Aorta (tissue), 5 donors: ENCODE results near the gene DPYSL4. TPM values are rescaled to one million over a fixed set of nuclear protein-coding genes. Genes with fewer than 3 reads are reported as not detected.

Experiments
- ATAC-seq: fragments of 200-7000 bp; cut with Tn5 transposase; one replicate; pipeline ENCODE4 v1.9.1; 2022; ENCODE audit warnings: moderate library complexity; ENCODE audit not compliant: low FRiP score
- DNase-seq, 2 donors: peaks; one replicate each; pipeline ENCODE4 v3.0.0-alpha.2; 2020
- H3K27ac ChIP-seq, 2 donors: one replicate each; pipeline ENCODE4 v1.5.1; 2013; ENCODE audit warnings: low read length in 2 of 2, mild to moderate bottlenecking in 2 of 2, moderate library complexity in 2 of 2, control low read depth in 1 of 2, inconsistent platforms in 1 of 2, low read depth in 1 of 2
- H3K27me3 ChIP-seq, 2 donors: one replicate each; pipeline ENCODE4 v1.6.1; 2013; ENCODE audit warnings: control low read depth in 1 of 2, low read length in 1 of 2, mild to moderate bottlenecking in 1 of 2, moderate library complexity in 1 of 2; ENCODE audit not compliant: insufficient read depth in 2 of 2, control insufficient read depth in 1 of 2
- H3K36me3 ChIP-seq, 2 donors: one replicate each; pipeline ENCODE4 v1.6.1; 2013; ENCODE audit warnings: control low read depth in 1 of 2, low read length in 1 of 2, mild to moderate bottlenecking in 1 of 2; ENCODE audit not compliant: insufficient read depth in 2 of 2, control insufficient read depth in 1 of 2
- H3K4me1 ChIP-seq, 2 donors: one replicate each; pipeline ENCODE4 v1.6.1; 2013; ENCODE audit warnings: low read length in 2 of 2, control low read depth in 1 of 2, mild to moderate bottlenecking in 1 of 2, moderate library complexity in 1 of 2; ENCODE audit not compliant: insufficient read depth in 2 of 2, control insufficient read depth in 1 of 2
- H3K4me3 ChIP-seq, 2 donors: one replicate each; pipeline ENCODE4 v1.5.1; 2013; ENCODE audit warnings: low read length in 2 of 2, control low read depth in 1 of 2, mild to moderate bottlenecking in 1 of 2
- H3K9me3 ChIP-seq: one replicate; pipeline ENCODE4 v1.6.1; 2013; ENCODE audit warnings: mild to moderate bottlenecking, low read length; ENCODE audit not compliant: control insufficient read depth
- WGBS, 2 donors: extraction: QIAGEN DNeasy Blood & Tissue Kit; methylation state at CpG; one replicate each; pipeline ENCODE4 v1.1.7; 2013; 5-methylcytosine and 5-hydroxymethylcytosine counted together
- intact Hi-C, 2 donors: fragments of 100-400 bp; cut with DNase I; formaldehyde crosslinking; loops; one replicate each; pipeline versions ENCODE4 v1.14.2 to v1.15.0; 2022
- polyA plus RNA-seq, 2 donors: library from polyadenylated mRNA; stranded (reverse); fragments of 200-250 nt; gene quantifications; one replicate each; pipeline ENCODE4 v1.2.3, GENCODE V29; 2013
- total RNA-seq, 2 donors: library from RNA; stranded (reverse); fragmentation: NEBNext Ultra II Directional; extraction: Animal tissue kit (Norgen Biotek cat#: 25700); gene quantifications; one replicate each; pipeline ENCODE4 v1.2.1, GENCODE V29; 2021
- donor health status: healthy with polysubstance abuse.
- donor health status: Bipolar disorder and iron deficiency.
- donor health status: DM: no; HTN: no; CAD: no.
- donor health status: DM: no; HTN: no; CAD: no.
- donor health status: DM: yes; HTN: yes; CAD: no.

The DPYSL4 gene
- total and polyA plus RNA-seq, 4 donors, result 0.84 to 1.4 (median 0.95) TPM; not detected in 1

DNA sequence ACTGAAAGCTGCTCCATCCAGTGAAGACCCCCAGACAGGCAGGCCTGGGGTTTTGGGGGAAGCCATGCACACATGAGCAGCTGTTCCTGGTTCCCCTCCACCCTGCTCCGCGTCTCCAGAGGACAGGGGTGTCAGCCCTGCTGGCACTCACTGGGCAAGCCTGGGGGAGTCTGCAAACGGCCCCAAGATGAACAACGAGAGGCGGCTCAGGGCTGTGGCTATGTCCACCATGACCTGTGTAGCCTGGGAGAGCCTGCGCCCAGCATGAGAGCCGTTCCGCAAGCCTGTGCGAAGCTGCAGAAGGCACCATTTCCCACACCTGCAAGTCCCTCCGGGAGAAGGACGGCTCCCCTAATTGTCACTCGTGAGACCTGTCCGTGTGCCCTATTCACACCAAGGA, 59.5 kb downstream of the DPYSL4 start:
- no peak overlapping the region for H3K27ac ChIP-seq
- no peaks in the 10 kb centered on the region for H3K27me3 ChIP-seq
- no peaks in the 10 kb centered on the region for H3K36me3 ChIP-seq
- H3K4me3 ChIP-seq, result no peak overlapping the region
- intact Hi-C loops, result no loop called here
- no peaks in the 10 kb centered on the region for H3K9me3 ChIP-seq
- ATAC-seq (no peak), DNase-seq (no peak)
- no peaks in the 10 kb centered on the region for H3K4me1 ChIP-seq
- WGBS, 2 donors, result 89 to 90% methylated on average over 13 of the region's 13 CpGs

DNA sequence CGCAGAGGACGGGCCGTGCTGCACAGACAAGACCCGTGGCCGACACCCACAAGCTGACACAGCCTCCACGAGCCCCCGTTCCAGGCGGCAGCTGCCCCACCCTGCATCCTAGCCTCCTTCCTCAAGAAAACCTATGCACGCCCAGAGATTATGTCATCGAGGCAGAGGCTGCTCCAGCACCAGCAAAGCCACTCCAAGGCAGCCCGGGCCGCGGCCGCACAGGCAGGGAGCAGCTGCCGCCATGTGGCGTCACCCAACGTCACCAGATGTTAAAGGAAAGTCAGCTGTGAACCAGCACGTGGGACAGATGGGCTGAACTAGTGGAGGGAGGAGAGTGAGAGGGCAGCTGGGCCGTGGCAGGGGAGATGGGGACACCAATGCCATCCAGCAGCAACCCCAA, 61.2 kb downstream of the DPYSL4 start:
- no peaks in the 10 kb centered on the region for H3K9me3 ChIP-seq
- H3K27me3 ChIP-seq, result no peaks in the 10 kb centered on the region
- no peaks in the 10 kb centered on the region for H3K4me1 ChIP-seq
- no peak overlapping the region for H3K4me3 ChIP-seq
- no peaks in the 10 kb centered on the region for H3K36me3 ChIP-seq
- WGBS, 2 donors, result 72 to 86% methylated on average over 19 of the region's 19 CpGs
- ATAC-seq (no peak), DNase-seq (no peak)
- no peak overlapping the region for H3K27ac ChIP-seq
- intact Hi-C loops, result no loop called here

DNA sequence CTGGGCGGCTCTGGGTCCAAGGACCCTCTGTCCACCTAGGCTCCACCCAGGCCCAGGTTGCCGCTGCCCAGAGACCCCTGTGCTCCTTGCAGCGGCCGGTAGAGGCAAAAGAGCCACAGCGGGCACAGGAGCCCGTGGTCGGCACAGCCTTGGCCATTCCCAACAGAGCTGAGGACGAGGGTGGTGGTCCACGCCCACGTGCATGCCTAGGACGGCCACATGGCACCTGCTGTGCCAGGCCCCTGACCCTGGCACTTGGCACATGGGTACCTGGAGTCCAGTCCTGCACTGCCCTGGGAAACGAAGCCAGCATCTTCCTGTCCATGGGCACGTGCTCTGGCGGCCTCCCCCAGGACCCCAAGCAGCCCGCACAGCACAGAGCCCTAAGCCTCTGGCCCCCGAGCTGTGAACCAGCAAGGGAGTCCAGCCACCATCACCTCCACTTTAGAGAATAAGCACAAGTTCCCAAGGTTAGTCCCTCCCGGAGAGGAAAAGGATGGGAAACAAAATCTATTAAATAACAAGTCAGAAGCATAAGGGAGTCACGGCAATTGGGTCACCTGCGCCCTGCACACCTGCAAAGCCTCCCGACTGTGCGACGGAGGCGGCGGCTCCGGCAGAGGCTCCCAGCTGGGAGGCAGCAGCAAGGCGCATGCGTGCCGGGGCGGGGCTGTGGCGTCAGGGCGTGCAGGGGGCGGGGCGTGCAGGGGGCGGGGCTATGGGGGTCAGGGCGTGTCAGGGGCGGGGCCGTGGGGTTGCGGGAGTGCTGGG, 61.9 kb downstream of the DPYSL4 start:
- no peak overlapping the region for H3K27ac ChIP-seq
- no peak for DNase-seq
- no peaks in the 10 kb centered on the region for H3K36me3 ChIP-seq
- ATAC-seq, result no peak
- H3K9me3 ChIP-seq, result no peaks in the 10 kb centered on the region
- H3K4me3 ChIP-seq, result no peak overlapping the region
- no peaks in the 10 kb centered on the region for H3K4me1 ChIP-seq
- intact Hi-C loops, result no loop called here
- no peaks in the 10 kb centered on the region for H3K27me3 ChIP-seq
- 54 to 61% methylated on average over 35 to 38 of the region's 38 CpGs for WGBS, 2 donors

DNA sequence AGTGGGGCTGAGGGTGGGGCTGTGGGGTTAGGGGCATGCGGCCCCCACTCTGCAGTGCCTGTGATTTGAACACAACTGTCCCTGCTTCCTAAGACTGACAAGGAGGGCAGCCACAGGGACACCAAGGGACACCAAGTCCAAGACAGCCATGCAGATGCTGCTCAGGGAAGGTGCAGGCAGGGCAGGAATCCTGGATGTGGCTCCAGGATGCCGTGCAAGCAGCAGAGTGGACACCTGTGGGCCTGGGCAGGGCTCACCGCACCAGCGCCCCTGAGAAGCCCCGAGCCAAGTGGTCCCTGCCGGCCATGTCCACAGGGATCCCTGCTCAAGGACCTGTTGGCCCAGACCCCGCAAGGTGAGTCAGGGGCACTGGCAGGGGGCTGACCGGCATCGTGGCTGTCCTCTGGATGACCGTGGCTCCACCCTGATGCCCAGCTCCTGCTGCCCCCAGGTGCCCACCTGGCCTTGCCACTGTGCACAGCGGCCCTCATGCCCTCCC, 62.5 kb downstream of the DPYSL4 start:
- DNase-seq (no peak), ATAC-seq (no peak)
- intact Hi-C loops, result no loop called here
- WGBS, 2 donors, result 85 to 87% methylated on average over 11 of the region's 11 CpGs
- no peak overlapping the region for H3K27ac ChIP-seq
- H3K9me3 ChIP-seq, result no peaks in the 10 kb centered on the region
- H3K36me3 ChIP-seq, result no peaks in the 10 kb centered on the region
- H3K27me3 ChIP-seq, result no peaks in the 10 kb centered on the region
- H3K4me3 ChIP-seq, result no peak overlapping the region
- no peaks in the 10 kb centered on the region for H3K4me1 ChIP-seq

DNA sequence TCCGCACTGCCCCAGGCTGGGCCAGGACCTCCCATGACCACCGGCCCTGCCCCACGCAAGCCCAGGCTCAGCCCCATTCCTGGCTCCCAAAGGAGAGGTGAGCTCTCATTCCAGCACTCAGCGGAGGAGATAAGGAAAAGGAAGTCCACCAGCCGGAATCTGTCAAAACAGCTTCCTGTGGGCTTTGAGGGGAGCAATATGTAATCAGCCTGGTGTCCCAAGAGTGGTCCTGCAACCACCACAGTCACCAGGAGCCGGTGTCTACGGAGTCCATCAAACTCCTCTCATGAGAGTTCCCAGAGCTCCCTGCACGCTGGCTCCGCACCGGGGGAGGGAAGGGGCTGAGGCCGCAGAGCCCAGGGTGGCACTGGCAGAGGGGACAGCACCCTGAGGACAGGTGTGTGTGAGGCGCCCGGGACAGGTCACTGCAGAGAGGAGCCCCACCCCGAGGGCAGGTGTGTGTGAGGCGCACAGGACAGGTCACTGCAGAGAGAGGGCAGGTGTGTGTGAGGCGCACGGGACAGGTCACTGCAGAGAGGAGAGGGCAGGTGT, 63.2 kb downstream of the DPYSL4 start:
- ATAC-seq (no peak), DNase-seq (no peak)
- no peaks in the 10 kb centered on the region for H3K4me1 ChIP-seq
- 54 to 55% methylated on average over 17 of the region's 17 CpGs for WGBS, 2 donors
- no peaks in the 10 kb centered on the region for H3K27me3 ChIP-seq
- no peak overlapping the region for H3K27ac ChIP-seq
- intact Hi-C loops, result no loop called here
- H3K36me3 ChIP-seq, result no peaks in the 10 kb centered on the region
- no peaks in the 10 kb centered on the region for H3K9me3 ChIP-seq
- no peak overlapping the region for H3K4me3 ChIP-seq

- WGBS, 2 donors, result 87 to 88% methylated on average over 24 to 29 of the region's 30 CpGs
- Histone ChIP-seq H3K4me3 (no peak overlapping the region), H3K36me3 (no peaks in the 10 kb centered on the region), H3K4me1 (no peaks in the 10 kb centered on the region), H3K27ac (no peak overlapping the region), H3K9me3 (no peaks in the 10 kb centered on the region), H3K27me3 (no peaks in the 10 kb centered on the region)
- intact Hi-C loops, result no loop called here
- DNase-seq (no peak), ATAC-seq (no peak)
These were observed 64.0 kb downstream of the DPYSL4 start for GRCh38 chr10:132250481-132251475.

GRCh38 chr10:132251928-132252327, 65.2 kb downstream of the DPYSL4 start:
- ATAC-seq, result no peak
- Histone ChIP-seq H3K27ac (no peak overlapping the region), H3K27me3 (no peaks in the 10 kb centered on the region), H3K36me3 (no peaks in the 10 kb centered on the region), H3K9me3 (no peaks in the 10 kb centered on the region), H3K4me1 (no peaks in the 10 kb centered on the region), H3K4me3 (no peak overlapping the region)
- intact Hi-C loops, result no loop called here
- no peak for DNase-seq
- WGBS, 2 donors, result 97 to 98% methylated on average over 6 of the region's 6 CpGs

DNA sequence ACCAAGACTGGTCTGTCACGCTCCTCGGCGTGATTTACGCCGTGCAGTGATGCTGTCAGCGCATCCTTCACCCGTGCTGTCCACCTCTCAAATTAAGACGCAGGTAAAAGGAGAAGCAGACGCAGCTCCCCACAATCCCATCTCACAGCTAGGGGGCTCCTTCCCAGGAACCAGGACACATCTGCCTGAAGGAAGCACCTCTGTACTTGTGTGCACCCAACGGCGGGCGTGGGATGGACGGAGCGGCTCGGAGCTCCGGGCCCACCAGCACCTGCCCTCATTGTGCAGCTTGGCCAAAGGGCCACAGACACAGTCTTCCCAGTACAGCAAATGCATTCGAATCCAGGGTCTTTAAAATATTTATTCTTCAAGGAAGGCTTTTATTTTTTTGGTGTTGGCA, 65.7 kb downstream of the DPYSL4 start:
- Histone ChIP-seq H3K27ac (no peak overlapping the region), H3K36me3 (no peaks in the 10 kb centered on the region), H3K9me3 (no peaks in the 10 kb centered on the region), H3K4me3 (no peak overlapping the region), H3K27me3 (no peaks in the 10 kb centered on the region), H3K4me1 (no peaks in the 10 kb centered on the region)
- DNase-seq (no peak), ATAC-seq (no peak)
- intact Hi-C loops, result no loop called here
- 89 to 92% methylated on average over 17 of the region's 17 CpGs for WGBS, 2 donors
